AG04449 (cell line): Measurements from ENCODE around the gene RPS23.

ENCODE experiments used
- CTCF ChIA-PET: fragments of 350-600 bp; formaldehyde crosslinking; extraction: SDS; loops from one replicate; lab custom pipeline; 2021; ENCODE audit warnings: antibody characterized with exemption; lab: Yijun Ruan, JAX
- POLR2A ChIA-PET: fragments of 400-600, 350-600 bp; formaldehyde crosslinking; extraction: SDS; loops from one replicate; lab custom pipeline; 2020; ENCODE audit warnings: antibody characterized with exemption, inconsistent platforms; lab: Yijun Ruan, JAX
- DNase-seq: peaks from one replicate; pipeline ENCODE4 v3.0.0-alpha.2; 2010; ENCODE audit warnings: low read depth, low spot score
- H3K4me3 ChIP-seq: 2 replicates; pipeline ENCODE4 v1.5.1; 2011; ENCODE audit warnings: low read depth, mild to moderate bottlenecking, control low read depth, low read length
- TF ChIP-seq, protein P1 (sequence below): IDR thresholded peaks from one replicate; pipeline ENCODE4 v1.5.1; 2011; ENCODE audit warnings: mild to moderate bottlenecking, moderate library complexity, low read length, control low read depth, inconsistent platforms; ENCODE audit not compliant: insufficient read depth; ENCODE audit errors: missing control alignments

Gene RPS23

DNA sequence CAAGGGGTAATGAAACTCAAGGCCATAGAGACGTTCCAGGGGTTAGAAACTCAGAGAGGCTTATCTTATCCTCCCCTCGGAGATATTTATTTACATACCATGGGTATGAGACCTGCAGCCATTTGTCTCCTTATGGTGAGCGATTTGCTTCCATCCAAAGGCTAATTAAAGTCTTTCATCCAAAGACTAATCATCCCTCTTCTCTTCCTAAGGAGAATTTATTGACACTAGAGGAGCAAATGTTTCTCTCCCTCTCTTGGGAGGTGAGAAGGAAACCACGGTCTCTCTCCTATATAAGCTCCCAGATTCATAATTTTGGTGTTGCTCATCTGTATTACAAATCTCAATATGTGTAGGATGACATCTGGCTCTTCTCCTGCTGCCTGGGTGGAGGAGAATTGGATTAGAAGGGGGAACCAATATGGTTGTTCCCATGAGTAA lies 31.0 kb upstream of the RPS23 start:
- H3K4me3 ChIP-seq, result no peak overlapping the region
- TF ChIP-seq, protein P1, sequence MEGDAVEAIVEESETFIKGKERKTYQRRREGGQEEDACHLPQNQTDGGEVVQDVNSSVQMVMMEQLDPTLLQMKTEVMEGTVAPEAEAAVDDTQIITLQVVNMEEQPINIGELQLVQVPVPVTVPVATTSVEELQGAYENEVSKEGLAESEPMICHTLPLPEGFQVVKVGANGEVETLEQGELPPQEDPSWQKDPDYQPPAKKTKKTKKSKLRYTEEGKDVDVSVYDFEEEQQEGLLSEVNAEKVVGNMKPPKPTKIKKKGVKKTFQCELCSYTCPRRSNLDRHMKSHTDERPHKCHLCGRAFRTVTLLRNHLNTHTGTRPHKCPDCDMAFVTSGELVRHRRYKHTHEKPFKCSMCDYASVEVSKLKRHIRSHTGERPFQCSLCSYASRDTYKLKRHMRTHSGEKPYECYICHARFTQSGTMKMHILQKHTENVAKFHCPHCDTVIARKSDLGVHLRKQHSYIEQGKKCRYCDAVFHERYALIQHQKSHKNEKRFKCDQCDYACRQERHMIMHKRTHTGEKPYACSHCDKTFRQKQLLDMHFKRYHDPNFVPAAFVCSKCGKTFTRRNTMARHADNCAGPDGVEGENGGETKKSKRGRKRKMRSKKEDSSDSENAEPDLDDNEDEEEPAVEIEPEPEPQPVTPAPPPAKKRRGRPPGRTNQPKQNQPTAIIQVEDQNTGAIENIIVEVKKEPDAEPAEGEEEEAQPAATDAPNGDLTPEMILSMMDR, result no peak
- DNase-seq, result no peak
- CTCF ChIA-PET, result interaction anchor here (1.4 to 6.2 kb wide), 2 partner anchors 10 to 40 kb away, joined by 3 to 143 read pairs; no protein-coding TSS in a partner anchor
- POLR2A ChIA-PET, result interaction anchor here (0.6 kb wide), 1 partner anchor 31 kb away, joined by 3 read pairs; the partner anchor contains the start of gene RPS23

DNA sequence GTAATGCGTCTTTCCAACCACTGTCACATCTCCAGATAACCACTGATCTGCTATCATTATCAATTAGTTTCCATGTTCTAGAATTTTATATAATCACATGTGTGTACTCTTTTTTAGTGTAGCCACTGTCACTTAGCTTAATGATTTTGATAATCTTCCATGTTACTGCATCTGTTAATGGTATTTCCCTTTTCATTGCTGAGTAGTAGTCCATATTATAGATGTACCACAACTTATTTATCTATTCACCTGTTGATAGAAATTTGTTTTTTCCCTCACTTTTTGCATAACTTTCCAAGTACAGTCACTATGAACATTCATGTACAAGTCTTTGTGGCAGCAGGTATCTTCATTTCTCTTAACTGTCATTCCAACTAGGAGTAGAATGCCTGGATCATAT lies 30.3 kb upstream of the RPS23 start:
- H3K4me3 ChIP-seq, result no peak overlapping the region
- CTCF ChIA-PET, result interaction anchor here (2.7 to 6.2 kb wide), 2 partner anchors 41 kb away, joined by 7 to 143 read pairs; no protein-coding TSS in a partner anchor
- no peak for DNase-seq
- TF ChIP-seq, protein P1, result no peak
- POLR2A ChIA-PET, result no interaction called here

DNA sequence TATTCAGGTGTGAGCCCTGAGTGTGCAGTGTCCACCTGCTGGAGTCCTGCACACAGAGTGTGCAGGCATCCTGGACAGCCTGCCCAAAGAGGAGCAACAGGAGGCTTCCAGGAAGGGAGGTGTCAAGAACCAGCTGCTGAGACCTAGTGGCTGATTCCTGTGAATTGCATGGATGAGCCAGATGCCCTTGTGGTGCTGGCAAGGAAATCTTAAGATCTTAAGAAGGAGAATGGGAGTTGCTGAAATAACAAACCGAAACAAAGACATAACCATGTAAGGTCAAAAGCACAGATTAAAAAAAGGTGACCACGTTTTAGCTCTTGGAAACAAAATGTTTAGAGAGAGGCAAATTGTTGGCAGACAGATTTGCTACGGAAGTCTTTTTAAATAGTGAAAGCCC lies 29.3 kb upstream of the RPS23 start:
- DNase-seq, result no peak
- ChIA-PET CTCF (interaction anchor here (0.6 to 2.7 kb wide), 4 partner anchors 10 to 45 kb away, joined by 3 to 7 read pairs (median 4); no protein-coding TSS in a partner anchor), POLR2A (interaction anchor here (1.3 kb wide), 1 partner anchor 29 kb away, joined by 8 read pairs; the partner anchor contains the start of gene RPS23)
- H3K4me3 ChIP-seq, result no peak overlapping the region
- TF ChIP-seq, protein P1, result no peak

DNA sequence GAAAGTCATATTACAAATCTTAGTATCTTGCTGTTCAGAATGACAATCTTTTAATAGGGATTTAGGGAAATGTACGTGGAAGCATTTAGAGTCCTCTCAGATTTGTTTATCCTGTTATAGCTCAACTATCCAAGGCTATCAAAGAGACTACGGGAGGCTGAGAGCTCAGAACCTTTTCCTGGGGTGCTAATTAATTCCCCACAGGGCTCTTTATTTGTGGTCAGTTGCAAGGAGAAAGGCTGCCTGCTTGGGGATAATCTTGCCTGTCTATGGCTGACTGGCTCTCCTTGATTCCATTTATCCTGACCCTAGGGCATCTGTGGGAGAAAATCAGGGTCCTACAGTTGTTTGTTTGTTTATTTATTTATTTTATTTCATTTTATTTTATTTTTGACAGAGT lies 28.0 kb upstream of the RPS23 start:
- TF ChIP-seq, protein P1, result no peak
- CTCF ChIA-PET, result interaction anchor here (0.7 to 2.7 kb wide), 2 partner anchors 44 to 257 kb away, joined by 3 to 7 read pairs; no protein-coding TSS in a partner anchor
- H3K4me3 ChIP-seq, result no peak overlapping the region
- POLR2A ChIA-PET, result no interaction called here
- DNase-seq, result no peak

DNA sequence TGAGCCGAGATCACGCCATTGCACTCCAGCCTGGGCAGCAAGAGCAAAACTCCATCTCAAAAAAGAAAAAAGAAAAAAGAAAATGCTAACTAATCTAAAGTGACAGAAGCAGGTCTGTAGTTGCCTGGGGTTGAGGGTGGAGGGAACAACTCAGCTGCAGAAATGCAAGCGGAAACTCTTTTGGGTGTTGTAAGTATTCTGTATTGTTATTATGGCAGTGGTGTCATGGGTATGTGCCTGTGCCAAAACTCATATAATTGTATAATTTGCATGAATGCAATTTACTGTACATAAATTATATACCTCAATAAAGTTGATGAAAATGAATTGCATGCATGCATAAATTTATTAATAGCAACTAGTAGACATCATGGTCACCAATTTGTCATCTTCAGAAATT lies 23.0 kb upstream of the RPS23 start:
- POLR2A ChIA-PET, result no interaction called here
- CTCF ChIA-PET, result interaction anchor here (1.3 kb wide), 1 partner anchor 9 kb away, joined by 4 read pairs; no protein-coding TSS in a partner anchor

DNA sequence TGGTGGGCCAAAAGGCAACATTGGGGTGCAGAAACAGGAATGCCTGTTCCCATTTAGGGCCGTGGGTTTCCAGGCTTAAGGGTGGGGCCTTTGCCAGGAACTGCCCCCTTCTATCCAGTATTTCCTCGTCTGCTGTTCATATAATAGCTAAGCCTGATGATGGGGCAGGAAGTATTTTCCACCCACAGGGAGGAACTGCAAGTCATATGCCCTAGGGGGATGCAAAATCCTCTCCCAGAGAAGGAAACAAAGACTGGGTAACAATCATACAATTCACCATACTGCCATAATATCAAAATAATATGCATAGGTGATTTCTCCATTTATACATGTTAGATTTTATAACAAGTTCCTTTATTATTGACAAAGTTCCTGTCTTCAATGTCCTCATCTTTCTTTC lies 20.5 kb upstream of the RPS23 start:
- ChIA-PET CTCF (interaction anchor here (2.1 kb wide), 1 partner anchor 14 kb away, joined by 9 read pairs; no protein-coding TSS in a partner anchor), POLR2A (no interaction called here)
- TF ChIP-seq, protein P1, result no peak
- no peak overlapping the region for H3K4me3 ChIP-seq
- DNase-seq, result no peak

More for the DNA sequence above, 23.0 kb upstream of the RPS23 start:
- TF ChIP-seq, protein P1, result no peak
- no peak for DNase-seq
- H3K4me3 ChIP-seq, result no peak overlapping the region
